ENCODE data around the gene PPP1R27.

DNA sequence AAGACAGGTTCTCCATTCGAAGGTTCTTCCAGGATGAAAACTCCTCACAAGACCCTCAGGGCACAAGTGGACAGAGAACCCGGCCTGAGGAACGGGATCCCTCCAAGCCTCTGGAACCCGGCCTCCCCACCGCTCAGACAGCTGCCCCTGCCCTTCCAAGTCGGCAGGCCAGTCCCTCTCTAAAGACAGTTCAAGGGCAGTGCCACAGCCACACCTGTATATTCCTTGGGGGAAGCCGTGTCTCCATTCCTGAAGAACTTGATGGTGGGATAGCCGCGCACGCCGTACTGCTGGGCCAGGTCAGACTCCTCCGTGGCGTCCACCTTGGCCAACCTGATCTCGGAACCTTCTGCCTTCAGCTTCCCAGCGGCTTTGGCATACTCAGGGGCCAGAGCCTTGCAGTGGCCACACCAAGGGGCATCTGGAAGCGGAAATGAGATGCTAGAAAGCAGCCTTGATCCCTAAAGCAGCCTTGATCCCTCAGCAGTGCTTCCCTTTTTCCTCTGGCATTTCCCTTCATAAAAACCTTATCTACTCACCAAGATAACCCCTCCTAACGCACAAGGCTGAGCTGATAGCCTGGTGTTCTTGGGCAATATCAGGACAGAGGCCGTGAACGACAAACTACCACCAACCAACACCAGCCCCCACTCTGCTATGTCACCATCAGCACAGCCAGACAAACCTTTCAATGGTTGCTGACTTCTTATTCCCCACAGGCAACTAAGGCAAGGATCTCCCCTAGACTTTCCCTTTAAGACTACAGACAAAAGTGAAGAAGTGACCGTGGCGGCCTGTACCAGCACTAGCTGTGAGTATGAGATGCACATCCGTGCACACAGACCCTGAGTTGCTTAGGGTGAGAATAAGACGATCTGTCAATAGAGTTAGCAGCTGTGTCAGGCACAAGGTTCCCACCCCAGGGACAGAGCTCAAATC is 24.4 kb upstream of the PPP1R27 start:
- TF ChIP-seq, protein P1, sequence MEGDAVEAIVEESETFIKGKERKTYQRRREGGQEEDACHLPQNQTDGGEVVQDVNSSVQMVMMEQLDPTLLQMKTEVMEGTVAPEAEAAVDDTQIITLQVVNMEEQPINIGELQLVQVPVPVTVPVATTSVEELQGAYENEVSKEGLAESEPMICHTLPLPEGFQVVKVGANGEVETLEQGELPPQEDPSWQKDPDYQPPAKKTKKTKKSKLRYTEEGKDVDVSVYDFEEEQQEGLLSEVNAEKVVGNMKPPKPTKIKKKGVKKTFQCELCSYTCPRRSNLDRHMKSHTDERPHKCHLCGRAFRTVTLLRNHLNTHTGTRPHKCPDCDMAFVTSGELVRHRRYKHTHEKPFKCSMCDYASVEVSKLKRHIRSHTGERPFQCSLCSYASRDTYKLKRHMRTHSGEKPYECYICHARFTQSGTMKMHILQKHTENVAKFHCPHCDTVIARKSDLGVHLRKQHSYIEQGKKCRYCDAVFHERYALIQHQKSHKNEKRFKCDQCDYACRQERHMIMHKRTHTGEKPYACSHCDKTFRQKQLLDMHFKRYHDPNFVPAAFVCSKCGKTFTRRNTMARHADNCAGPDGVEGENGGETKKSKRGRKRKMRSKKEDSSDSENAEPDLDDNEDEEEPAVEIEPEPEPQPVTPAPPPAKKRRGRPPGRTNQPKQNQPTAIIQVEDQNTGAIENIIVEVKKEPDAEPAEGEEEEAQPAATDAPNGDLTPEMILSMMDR (IDR thresholded peaks at IDR 0.05; ENCODE audit: low read length), result no peak
- TF ChIP-seq EZH2phosphoT487 (IDR thresholded peaks at IDR 0.05; ENCODE audit: low read length) (no peak), EZH2 (optimal IDR thresholded peaks at IDR 0.05; ENCODE audit: low read depth, low read length) (no peak)
